GM12875 (cell line): Measurements from ENCODE around the gene RCAN1.
"Not testable (repeated sequence)": the region's sequence is repeated elsewhere in the genome, so short reads cannot be mapped to it uniquely, and the experiment has no call there.

Experiments
- H3K4me3 ChIP-seq: one replicate; pipeline ENCODE4 v1.5.1; 2011; ENCODE audit warnings: low read depth, low read length, control low read depth
- CTCF ChIP-seq: IDR thresholded peaks from 2 replicates; pipeline ENCODE4 v1.5.1; 2011; ENCODE audit warnings: low read depth, mild to moderate bottlenecking, control low read depth, inconsistent platforms, low read length, moderate library complexity, borderline replicate concordance; ENCODE audit not compliant: insufficient read depth

The RCAN1 gene

GRCh38 chr21:34612557-34612956, 2.4 kb downstream of the RCAN1 start:
- TF ChIP-seq CTCF: no peak
- no peak overlapping the region for H3K4me3 ChIP-seq

- H3K4me3 ChIP-seq: no peak overlapping the region
- no peak for TF ChIP-seq CTCF
These were observed 2.9 kb downstream of the RCAN1 start for GRCh38 chr21:34612056-34612455.

GRCh38 chr21:34611528-34611927, 3.4 kb downstream of the RCAN1 start:
- no peak overlapping the region for H3K4me3 ChIP-seq
- no peak for TF ChIP-seq CTCF

GRCh38 chr21:34609933-34610549, 4.9 kb downstream of the RCAN1 start:
- H3K4me3 ChIP-seq: no peak overlapping the region
- TF ChIP-seq CTCF: no peak

GRCh38 chr21:34609244-34609932, 5.5 kb downstream of the RCAN1 start:
- no peak for TF ChIP-seq CTCF
- H3K4me3 ChIP-seq: no peak overlapping the region

- H3K4me3 ChIP-seq: not testable (repeated sequence)
These were observed 7.5 kb downstream of the RCAN1 start for GRCh38 chr21:34607376-34607775.

GRCh38 chr21:34606621-34607020, 8.3 kb downstream of the RCAN1 start:
- no peak overlapping the region for H3K4me3 ChIP-seq
- no peak for TF ChIP-seq CTCF

GRCh38 chr21:34606051-34606450, 8.9 kb downstream of the RCAN1 start:
- H3K4me3 ChIP-seq: no peak overlapping the region
- TF ChIP-seq CTCF: no peak

- H3K4me3 ChIP-seq: not testable (repeated sequence)
These were observed 10.0 kb downstream of the RCAN1 start for GRCh38 chr21:34604956-34605355.
